AG09319 (cell line): ENCODE data around the gene CUBN.

Experiments used
- DNase-seq: peaks from one replicate; pipeline ENCODE4 v3.0.0-alpha.2; 2010; ENCODE audit warnings: low read depth; ENCODE audit errors: extremely low read depth
- TF ChIP-seq, protein P1 (sequence below): IDR thresholded peaks from 2 replicates; pipeline ENCODE4 v1.5.1; 2011; ENCODE audit warnings: low read depth, mild to moderate bottlenecking, inconsistent platforms, low read length, moderate library complexity

The CUBN gene

DNA sequence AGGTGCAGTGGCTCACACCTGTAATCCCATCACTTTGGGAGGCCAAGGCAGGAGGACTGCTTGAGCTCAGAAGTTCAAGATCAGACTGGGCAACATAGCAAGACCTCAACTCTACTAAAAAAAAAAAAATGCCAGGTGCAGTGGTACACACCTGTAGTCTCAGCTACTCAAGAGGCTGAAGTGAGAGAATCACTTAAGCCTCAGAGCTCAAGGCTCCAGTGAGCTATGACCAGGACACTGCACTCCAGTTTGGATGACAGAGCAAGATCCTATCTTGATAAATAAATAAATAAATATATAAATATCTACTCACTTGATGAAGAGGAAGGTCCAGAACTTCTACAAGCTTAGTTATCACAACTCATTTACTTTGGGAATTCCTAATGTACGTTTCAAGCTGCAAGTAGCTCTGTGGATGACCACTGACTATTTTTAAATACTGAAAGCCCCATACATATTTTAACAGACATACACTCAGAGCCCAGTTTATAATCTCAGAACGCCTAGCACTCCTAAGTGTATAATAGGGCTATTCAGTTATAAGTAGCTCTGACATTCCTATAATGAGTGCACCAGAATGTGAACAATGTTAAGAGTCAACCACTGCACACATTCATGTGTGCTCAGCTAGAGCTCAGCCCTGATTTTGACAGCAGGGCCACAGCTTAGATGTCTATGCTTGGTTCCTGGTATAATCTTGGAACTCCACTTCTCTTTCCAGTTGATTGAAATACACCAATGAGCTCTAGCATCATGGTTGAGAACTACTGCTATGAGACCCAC lies 119.1 kb downstream of the CUBN start:
- DNase-seq: no peak
- TF ChIP-seq, protein P1, sequence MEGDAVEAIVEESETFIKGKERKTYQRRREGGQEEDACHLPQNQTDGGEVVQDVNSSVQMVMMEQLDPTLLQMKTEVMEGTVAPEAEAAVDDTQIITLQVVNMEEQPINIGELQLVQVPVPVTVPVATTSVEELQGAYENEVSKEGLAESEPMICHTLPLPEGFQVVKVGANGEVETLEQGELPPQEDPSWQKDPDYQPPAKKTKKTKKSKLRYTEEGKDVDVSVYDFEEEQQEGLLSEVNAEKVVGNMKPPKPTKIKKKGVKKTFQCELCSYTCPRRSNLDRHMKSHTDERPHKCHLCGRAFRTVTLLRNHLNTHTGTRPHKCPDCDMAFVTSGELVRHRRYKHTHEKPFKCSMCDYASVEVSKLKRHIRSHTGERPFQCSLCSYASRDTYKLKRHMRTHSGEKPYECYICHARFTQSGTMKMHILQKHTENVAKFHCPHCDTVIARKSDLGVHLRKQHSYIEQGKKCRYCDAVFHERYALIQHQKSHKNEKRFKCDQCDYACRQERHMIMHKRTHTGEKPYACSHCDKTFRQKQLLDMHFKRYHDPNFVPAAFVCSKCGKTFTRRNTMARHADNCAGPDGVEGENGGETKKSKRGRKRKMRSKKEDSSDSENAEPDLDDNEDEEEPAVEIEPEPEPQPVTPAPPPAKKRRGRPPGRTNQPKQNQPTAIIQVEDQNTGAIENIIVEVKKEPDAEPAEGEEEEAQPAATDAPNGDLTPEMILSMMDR: no peak

DNA sequence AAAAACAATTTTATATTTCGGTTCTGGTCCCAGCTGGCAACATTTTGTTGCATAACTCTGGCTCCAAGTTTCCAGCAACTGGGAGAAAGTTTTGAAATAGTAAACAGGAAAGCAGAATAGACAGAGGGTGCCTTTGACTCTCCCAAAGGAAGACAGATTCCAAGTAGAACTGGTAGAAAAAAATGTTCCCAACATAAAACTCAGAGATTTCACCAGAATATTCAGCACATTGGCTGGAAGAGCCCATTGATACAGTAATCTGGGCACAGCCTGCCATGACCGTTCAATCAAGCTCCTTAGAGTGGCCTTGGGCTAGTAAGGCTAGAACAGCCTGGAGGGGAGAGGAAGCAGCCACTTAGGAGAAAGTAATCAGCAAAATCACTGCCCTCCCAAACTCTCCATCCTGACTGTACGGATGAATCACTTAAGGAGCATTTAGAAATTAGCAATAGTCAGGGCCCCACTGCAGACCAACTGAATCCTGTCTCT lies 120.4 kb downstream of the CUBN start:
- peak; percentile 74 for DNase-seq
- TF ChIP-seq, protein P1: no peak

GRCh38 chr10:17007418-17007770 lies 122.2 kb downstream of the CUBN start:
- no peak for DNase-seq
- TF ChIP-seq, protein P1: no peak

DNA sequence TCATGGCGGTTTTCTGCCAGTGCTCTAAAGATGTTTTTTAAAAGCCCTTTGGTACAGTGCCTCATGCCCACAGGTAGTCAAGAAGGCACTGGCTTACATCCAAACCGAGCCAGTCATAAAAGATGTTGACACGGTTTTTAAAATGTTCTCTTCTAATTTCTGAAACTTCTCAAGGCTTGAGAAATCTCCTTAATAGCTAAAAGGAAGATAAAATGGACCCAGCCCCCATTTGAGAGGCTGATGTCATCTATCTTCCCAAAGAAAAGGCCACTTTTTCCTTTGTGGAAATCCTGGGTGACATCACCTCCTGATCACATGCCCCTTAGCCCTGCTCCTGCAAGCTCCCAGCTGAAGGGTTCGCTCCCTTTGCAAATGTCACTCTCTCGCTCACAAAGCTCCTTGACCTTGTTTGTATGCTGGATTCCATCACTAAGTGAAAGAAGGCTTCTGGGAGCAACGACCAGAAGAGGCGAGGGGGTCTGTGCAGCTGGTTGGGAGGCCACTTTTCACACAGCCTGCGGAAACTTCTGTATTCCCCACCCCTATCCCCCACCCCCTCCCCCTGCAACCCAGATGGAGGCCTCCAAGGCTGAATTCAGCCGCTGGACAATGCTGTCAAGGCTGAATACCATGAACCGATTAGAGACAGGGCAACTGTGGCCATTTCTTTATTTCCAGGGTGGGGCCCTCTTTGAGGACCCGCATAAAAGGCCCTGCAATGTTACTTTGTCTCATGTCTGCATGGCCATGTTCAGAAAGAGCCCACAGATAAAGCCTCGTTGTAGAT lies 122.8 kb downstream of the CUBN start:
- DNase-seq: no peak
- TF ChIP-seq, protein P1: no peak

DNA sequence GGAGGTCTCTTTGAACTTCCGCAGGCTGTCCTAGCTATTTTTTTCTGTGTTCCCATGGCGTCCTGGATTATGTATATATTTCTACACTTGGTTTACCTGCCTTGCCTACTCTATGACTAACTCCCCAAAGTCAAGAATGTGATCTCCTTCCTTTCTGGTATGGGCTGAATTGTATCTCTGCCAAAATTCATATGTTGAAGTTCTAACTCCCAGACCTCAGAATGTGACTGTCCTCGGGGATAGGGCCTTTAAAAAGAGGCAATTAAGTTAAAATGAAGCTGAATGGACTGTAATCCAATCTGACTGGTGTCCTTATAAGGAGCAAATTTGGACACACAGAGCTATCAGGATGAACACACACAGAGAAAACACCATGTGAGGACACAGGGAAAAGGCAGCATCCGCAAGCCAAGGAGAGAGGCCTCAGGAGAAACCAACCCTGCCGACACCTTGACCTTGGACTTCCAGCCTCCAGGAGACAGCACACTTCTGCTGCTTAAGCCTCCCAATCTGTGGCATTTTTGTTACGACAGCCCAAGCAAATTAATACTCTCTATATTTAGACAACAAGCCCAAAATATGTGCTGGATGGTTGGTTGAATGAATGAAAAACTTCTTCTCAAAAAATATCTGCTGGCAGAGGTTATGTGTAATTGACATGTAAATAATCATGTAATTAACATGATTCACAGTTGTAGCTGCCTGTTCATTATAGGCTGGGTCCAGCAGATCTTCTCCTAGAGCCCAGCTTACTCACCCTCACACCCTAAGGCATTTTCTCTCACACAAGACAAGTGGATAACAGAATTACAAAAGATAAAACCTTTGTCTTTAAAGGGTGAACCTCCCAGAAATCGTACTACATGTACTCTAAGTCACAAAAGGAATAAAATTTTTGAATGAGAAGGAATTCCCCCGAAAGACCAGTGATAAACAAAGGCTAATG lies 123.7 kb downstream of the CUBN start:
- no peak for DNase-seq
- TF ChIP-seq, protein P1: no peak

GRCh38 chr10:17004801-17005380 lies 124.7 kb downstream of the CUBN start:
- no peak for DNase-seq
- TF ChIP-seq, protein P1: no peak
